Prostate gland (tissue), 2 donors: Measurements from ENCODE around the gene TBC1D22A. TPM values are rescaled to one million over a fixed set of nuclear protein-coding genes. Genes with fewer than 3 reads are reported as not detected.

Experiments used
- DNase-seq: peaks from one replicate; pipeline ENCODE4 v3.0.0-alpha.2; 2019; ENCODE audit warnings: low spot score
- H3K27ac ChIP-seq, 2 donors: fragments of 200-600 bp; sonication (generic); 2 replicates each; pipeline ENCODE4 v1.5.1; 2017 to 2019
- H3K27me3 ChIP-seq: fragments of 200-600 bp; sonication (generic); replicated peaks from 2 replicates; pipeline ENCODE4 v1.5.1; 2019; ENCODE audit not compliant: insufficient read depth
- H3K36me3 ChIP-seq, 2 donors: fragments of 200-600 bp; sonication (generic); 1 replicate in 1 of 2; 2 replicates in 1 of 2; pipeline versions ENCODE4 v1.5.1 to v1.8.1; 2017 to 2019
- H3K4me1 ChIP-seq: fragments of 200-600 bp; sonication (generic); replicated peaks from 2 replicates; pipeline ENCODE4 v1.5.1; 2019
- H3K4me3 ChIP-seq, 2 donors: fragments of 200-600 bp; sonication (generic); 2 replicates each; pipeline ENCODE4 v1.5.1; 2017 to 2019
- H3K9me3 ChIP-seq: fragments of 200-600 bp; sonication (generic); 2 replicates; pipeline ENCODE4 v1.5.1; 2017
- POLR2A ChIP-seq: fragments of 450-650 bp; IDR thresholded peaks from one replicate; pipeline ENCODE4 v1.6.1; 2016; ENCODE audit warnings: antibody characterized with exemption, mild to moderate bottlenecking
- POLR2AphosphoS5 ChIP-seq: sonication (generic); formaldehyde crosslinking; IDR thresholded peaks from one replicate; pipeline ENCODE4 v1.6.1; 2017; ENCODE audit warnings: antibody characterized with exemption
- WGBS: methylation state at CpG from one replicate; pipeline ENCODE4 v1.1.5; 2018; 5-methylcytosine and 5-hydroxymethylcytosine counted together
- intact Hi-C: fragments of 100-400 bp; cut with DNase I; formaldehyde crosslinking; loops from one replicate; pipeline ENCODE4 v1.14.2; 2022
- total RNA-seq, 2 donors: library from RNA; depleted of rRNA; stranded (reverse); fragments of >200 nt; gene quantifications; one replicate each; pipeline ENCODE4 v1.1.0, GENCODE V29; 2016
- TF ChIP-seq, protein P1 (sequence below), 4 experiments: fragments of 200-600 bp in 2 of 4; fragments of 450-650 bp in 2 of 4; sonication (generic) in 2 of 4; IDR thresholded peaks; 1 replicate in 3 of 4; 2 replicates in 1 of 4; pipeline ENCODE4 v1.5.1; 2016 to 2019; ENCODE audit warnings: antibody characterized with exemption in 4 of 4, mild to moderate bottlenecking in 2 of 4, moderate library complexity in 2 of 4

Gene TBC1D22A, protein sequence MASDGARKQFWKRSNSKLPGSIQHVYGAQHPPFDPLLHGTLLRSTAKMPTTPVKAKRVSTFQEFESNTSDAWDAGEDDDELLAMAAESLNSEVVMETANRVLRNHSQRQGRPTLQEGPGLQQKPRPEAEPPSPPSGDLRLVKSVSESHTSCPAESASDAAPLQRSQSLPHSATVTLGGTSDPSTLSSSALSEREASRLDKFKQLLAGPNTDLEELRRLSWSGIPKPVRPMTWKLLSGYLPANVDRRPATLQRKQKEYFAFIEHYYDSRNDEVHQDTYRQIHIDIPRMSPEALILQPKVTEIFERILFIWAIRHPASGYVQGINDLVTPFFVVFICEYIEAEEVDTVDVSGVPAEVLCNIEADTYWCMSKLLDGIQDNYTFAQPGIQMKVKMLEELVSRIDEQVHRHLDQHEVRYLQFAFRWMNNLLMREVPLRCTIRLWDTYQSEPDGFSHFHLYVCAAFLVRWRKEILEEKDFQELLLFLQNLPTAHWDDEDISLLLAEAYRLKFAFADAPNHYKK
- 10 to 100 TPM; 16.0 to 30.7 TPM for total RNA-seq

DNA sequence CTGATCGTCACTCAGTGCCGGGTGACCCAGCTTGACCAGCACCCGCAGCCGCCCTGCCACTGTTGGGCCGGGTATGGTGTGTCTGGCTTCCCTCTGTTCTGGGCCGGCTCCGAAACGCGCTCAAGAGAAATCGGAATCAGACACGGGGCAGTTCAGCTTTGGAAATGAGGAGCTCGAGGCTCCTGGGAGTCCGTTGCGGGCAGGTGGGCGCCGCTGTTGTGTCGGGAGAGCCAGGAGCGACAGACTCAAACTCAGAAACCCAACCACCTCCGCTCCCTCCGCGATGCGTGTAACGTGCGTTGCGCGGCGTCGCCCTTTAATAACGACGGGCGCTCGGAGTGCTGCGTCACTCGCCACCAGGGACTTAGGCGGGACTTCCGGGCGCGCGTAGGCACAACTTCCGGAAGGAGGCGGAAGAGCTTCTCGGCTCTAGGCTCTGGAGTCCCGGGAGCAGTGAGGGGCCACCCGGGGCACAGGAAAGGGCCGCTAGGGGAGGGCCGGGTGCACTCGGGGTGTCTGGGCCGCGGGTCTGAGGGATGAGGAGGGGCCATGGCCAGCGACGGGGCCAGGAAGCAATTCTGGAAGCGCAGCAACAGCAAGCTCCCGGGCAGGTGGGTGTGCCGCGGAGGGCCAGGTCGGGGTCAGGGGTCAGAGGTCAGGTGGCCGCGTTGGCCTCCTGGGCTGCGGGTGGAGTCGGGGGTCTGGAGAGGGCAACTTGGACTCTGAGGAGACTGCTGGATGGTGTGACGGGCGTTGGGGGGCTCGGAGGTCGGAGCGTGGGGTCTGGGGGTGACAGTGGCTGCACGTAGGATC is at the start of gene TBC1D22A:
TSS of gene TBC1D22A (plus strand) at position 413 of the 813 bp plus-strand sequence. CDS start at position 550, 137 bp downstream.
- TF ChIP-seq POLR2A: peak; percentile 93
- TF ChIP-seq POLR2AphosphoS5: peak; percentile 99
- TF ChIP-seq, protein P1, sequence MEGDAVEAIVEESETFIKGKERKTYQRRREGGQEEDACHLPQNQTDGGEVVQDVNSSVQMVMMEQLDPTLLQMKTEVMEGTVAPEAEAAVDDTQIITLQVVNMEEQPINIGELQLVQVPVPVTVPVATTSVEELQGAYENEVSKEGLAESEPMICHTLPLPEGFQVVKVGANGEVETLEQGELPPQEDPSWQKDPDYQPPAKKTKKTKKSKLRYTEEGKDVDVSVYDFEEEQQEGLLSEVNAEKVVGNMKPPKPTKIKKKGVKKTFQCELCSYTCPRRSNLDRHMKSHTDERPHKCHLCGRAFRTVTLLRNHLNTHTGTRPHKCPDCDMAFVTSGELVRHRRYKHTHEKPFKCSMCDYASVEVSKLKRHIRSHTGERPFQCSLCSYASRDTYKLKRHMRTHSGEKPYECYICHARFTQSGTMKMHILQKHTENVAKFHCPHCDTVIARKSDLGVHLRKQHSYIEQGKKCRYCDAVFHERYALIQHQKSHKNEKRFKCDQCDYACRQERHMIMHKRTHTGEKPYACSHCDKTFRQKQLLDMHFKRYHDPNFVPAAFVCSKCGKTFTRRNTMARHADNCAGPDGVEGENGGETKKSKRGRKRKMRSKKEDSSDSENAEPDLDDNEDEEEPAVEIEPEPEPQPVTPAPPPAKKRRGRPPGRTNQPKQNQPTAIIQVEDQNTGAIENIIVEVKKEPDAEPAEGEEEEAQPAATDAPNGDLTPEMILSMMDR (IDR thresholded peaks at IDR 0.05): peak in 2 of 4 experiments; percentile 46 to 59
- intact Hi-C loops: no loop called here
- peak; percentile 90 for DNase-seq
- Histone ChIP-seq H3K4me3 (peak within 1 kb of the TSS; percentile 81 to 98), H3K27ac (peak within 1 kb of the TSS; percentile 88 to 90), H3K27me3 (no peaks in the 10 kb centered on the region), H3K9me3 (no peaks in the 10 kb centered on the region), H3K36me3 (no peaks in the 10 kb centered on the region), H3K4me1 (no peaks in the 10 kb centered on the region)
- WGBS: under 1% methylated on average over 45 of the region's 66 CpGs

DNA sequence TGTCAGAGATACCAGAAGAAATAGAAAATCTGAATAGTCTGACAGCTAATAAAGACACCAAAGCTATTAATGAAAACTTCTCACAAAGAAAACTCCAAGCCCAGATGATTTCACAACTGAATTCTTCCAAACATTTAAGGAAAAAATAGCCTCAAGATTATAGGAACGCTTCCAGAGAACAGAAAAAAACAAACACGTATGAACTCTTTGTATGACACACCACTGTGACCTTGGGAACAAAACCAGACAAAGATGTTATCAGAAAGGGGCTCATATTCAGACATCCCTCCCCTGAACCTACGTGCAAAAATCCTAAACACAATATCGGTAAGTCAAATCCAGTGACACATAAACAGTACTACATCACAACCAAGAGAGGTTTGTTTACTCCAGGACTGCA is 47.9 kb upstream of the TBC1D22A start:
- Histone ChIP-seq H3K4me3 (no peak overlapping the region), H3K9me3 (no peaks in the 10 kb centered on the region), H3K36me3 (peaks cover 0 to 3% of the 10 kb centered on the region in 2 donors), H3K27ac (no peak overlapping the region), H3K4me1 (no peaks in the 10 kb centered on the region), H3K27me3 (peaks cover 3% of the 10 kb centered on the region)
- 24% methylated on average over 4 of the region's 4 CpGs for WGBS
- DNase-seq: no peak
- TF ChIP-seq POLR2A (no peak), POLR2AphosphoS5 (no peak)
- TF ChIP-seq, protein P1 (IDR thresholded peaks at IDR 0.05): no peak
- intact Hi-C loops: no loop called here

DNA sequence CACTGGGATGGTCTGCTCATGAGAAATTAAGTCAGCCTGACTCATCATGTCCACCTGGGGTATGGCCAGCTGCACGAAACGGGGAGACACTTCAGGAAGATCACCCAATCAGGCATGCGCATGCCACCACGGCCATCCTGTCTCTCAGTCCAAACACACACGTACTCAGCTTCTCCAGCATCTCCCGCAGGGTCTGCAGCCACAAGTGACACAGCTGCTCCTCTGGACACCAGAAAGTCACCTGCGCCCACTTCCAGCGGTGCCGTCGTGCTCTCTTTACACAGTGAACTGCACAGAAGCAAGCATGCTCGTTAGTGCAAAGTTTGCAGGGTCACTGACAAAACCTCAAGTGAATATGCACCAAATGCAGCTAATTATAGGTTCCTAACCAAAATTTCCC is 42.5 kb upstream of the TBC1D22A start:
- H3K27me3 ChIP-seq: no peaks in the 10 kb centered on the region
- no peaks in the 10 kb centered on the region for H3K9me3 ChIP-seq
- DNase-seq: no peak
- no peak overlapping the region for H3K4me3 ChIP-seq
- intact Hi-C loops: no loop called here
- no peaks in the 10 kb centered on the region for H3K4me1 ChIP-seq
- H3K36me3 ChIP-seq: no peaks in the 10 kb centered on the region
- 92% methylated on average over 11 of the region's 11 CpGs for WGBS
- TF ChIP-seq POLR2A: no peak
- TF ChIP-seq POLR2AphosphoS5: no peak
- TF ChIP-seq, protein P1 (IDR thresholded peaks at IDR 0.05): no peak
- no peak overlapping the region for H3K27ac ChIP-seq

DNA sequence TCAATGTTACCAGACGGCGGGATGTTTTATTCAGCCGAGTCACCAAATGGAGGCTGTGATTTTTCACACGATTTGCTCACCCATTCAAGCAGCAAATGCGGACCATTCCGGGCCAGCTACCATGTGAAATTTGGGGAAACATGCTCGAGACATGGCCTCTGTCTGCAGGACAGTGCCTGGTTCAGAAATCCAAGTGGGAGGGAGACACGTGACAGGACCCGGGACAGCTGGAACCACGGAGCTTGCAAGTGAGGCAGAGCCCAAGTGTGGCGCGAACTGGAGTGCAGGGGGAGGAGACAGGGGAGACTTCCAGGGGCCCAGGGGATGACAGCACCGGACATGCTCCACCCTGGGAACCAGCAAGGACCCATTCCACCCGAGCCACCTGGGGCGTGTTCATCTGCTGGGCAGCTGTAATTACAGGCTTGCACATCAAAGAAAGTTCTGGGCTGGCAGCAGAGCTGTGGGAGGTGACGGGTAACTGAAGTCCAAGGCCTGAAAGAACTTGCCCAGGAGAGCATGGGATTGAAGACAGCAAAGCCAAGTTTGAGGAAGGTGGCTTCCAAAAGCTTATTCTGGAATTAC is 40.9 kb upstream of the TBC1D22A start:
- H3K36me3 ChIP-seq: no peaks in the 10 kb centered on the region
- intact Hi-C loops: no loop called here
- TF ChIP-seq POLR2AphosphoS5: peak; percentile 19
- TF ChIP-seq, protein P1 (IDR thresholded peaks at IDR 0.05): no peak
- no peaks in the 10 kb centered on the region for H3K9me3 ChIP-seq
- peak; percentile 31 for DNase-seq
- no peak overlapping the region for H3K27ac ChIP-seq
- WGBS: 53% methylated on average over 16 of the region's 16 CpGs
- no peaks in the 10 kb centered on the region for H3K4me1 ChIP-seq
- no peaks in the 10 kb centered on the region for H3K27me3 ChIP-seq
- H3K4me3 ChIP-seq: no peak overlapping the region
